CD8-positive, alpha-beta memory T cell (primary cell): ENCODE data around the gene ZNF677. TPM values are rescaled to one million over a fixed set of nuclear protein-coding genes. Genes with fewer than 3 reads are reported as not detected.
"Not testable (repeated sequence)": the region's sequence is repeated elsewhere in the genome, so short reads cannot be mapped to it uniquely, and the experiment has no call there.

Experiments
- CTCF ChIA-PET: fragments of 350-600 bp; sonication (Branson Sonifier 250); formaldehyde crosslinking; loops from one replicate; lab custom pipeline; 2021; ENCODE audit warnings: antibody characterized with exemption; lab: Charles Lee
- POLR2A ChIA-PET: fragments of 350-600 bp; sonication (Branson Sonifier 250); formaldehyde crosslinking; loops from one replicate; lab custom pipeline; 2021; ENCODE audit warnings: antibody characterized with exemption; lab: Charles Lee
- DNase-seq, 5 donors: peaks; one replicate each; pipeline versions ENCODE4 v3.0.0 to v3.0.0-alpha.2; 2020 to 2022; ENCODE audit warnings: mixed read lengths in 1 of 5
- H3K27ac ChIP-seq: one replicate; pipeline ENCODE4 v1.7.0; 2013; ENCODE audit warnings: low read depth, mild to moderate bottlenecking, low read length, moderate library complexity
- H3K27me3 ChIP-seq: 2 replicates; pipeline ENCODE4 v1.7.0; 2013; ENCODE audit warnings: low read length, mild to moderate bottlenecking; ENCODE audit not compliant: insufficient read depth, poor library complexity, severe bottlenecking
- H3K36me3 ChIP-seq: 2 replicates; pipeline ENCODE4 v1.7.0; 2013; ENCODE audit warnings: mild to moderate bottlenecking, low read length, moderate library complexity; ENCODE audit not compliant: insufficient read depth
- H3K4me1 ChIP-seq: 2 replicates; pipeline ENCODE4 v1.7.0; 2013; ENCODE audit warnings: mild to moderate bottlenecking, low read length, moderate library complexity; ENCODE audit not compliant: insufficient read depth
- H3K4me3 ChIP-seq: 2 replicates; pipeline ENCODE4 v1.7.0; 2013; ENCODE audit warnings: mild to moderate bottlenecking, low read length
- H3K9me3 ChIP-seq: 2 replicates; pipeline ENCODE4 v1.7.0; 2013; ENCODE audit warnings: mild to moderate bottlenecking, low read length
- H3K27ac Mint-ChIP-seq, 8 donors: one replicate each; pipeline ENCODE4 v1.8.0; 2020 to 2021; ENCODE audit warnings: mixed read lengths in 8 of 8, mild to moderate bottlenecking in 6 of 8, inconsistent platforms in 3 of 8, moderate library complexity in 3 of 8
- H3K27me3 Mint-ChIP-seq, 2 donors: one replicate each; pipeline ENCODE4 v1.8.0; 2020 to 2021; ENCODE audit warnings: mixed read lengths in 2 of 2, mild to moderate bottlenecking in 1 of 2, moderate library complexity in 1 of 2
- H3K36me3 Mint-ChIP-seq, 3 donors: one replicate each; pipeline ENCODE4 v1.8.0; 2020 to 2021; ENCODE audit warnings: mixed read lengths in 3 of 3, inconsistent platforms in 1 of 3, mild to moderate bottlenecking in 1 of 3
- H3K4me1 Mint-ChIP-seq, 3 donors: one replicate each; pipeline ENCODE4 v1.8.0; 2020 to 2021; ENCODE audit warnings: mixed read lengths in 3 of 3, inconsistent platforms in 1 of 3, mild to moderate bottlenecking in 1 of 3
- H3K4me3 Mint-ChIP-seq, 7 donors: one replicate each; pipeline ENCODE4 v1.8.0; 2020 to 2021; ENCODE audit warnings: mixed read lengths in 7 of 7, mild to moderate bottlenecking in 6 of 7, moderate library complexity in 4 of 7, inconsistent platforms in 2 of 7
- H3K9me3 Mint-ChIP-seq, 5 donors: one replicate each; pipeline ENCODE4 v1.8.0; 2020 to 2022; ENCODE audit warnings: mixed read lengths in 5 of 5, mild to moderate bottlenecking in 3 of 5, moderate library complexity in 2 of 5, inconsistent platforms in 1 of 5
- polyA plus RNA-seq: library from polyadenylated mRNA; unstranded; fragments of 300-500 nt; fragmentation: Illumina TruSeq; gene quantifications from one replicate; pipeline ENCODE4 v1.2.3, GENCODE V29; 2021
- total RNA-seq, 2 experiments: library from RNA; stranded (reverse); gene quantifications; one replicate each; pipeline ENCODE4 v1.2.3, GENCODE V29; 2021

The ZNF677 gene
- total and polyA plus RNA-seq, 3 experiments from 2014 or later = 7.1 to 21.2 (median 7.8) TPM

GRCh38 chr19:53212703-53213320 is 41.9 kb downstream of the ZNF677 start:
- H3K9me3 Mint-ChIP-seq = peaks cover 50 to 97% (median 93%) of the 10 kb centered on the region in 5 donors
- no peaks in the 10 kb centered on the region for H3K27me3 Mint-ChIP-seq
- no peaks in the 10 kb centered on the region for H3K4me1 ChIP-seq
- H3K27me3 ChIP-seq = no peaks in the 10 kb centered on the region
- no peak overlapping the region for H3K27ac ChIP-seq
- peaks cover 14 to 69% (median 64%) of the 10 kb centered on the region in 3 donors for H3K36me3 Mint-ChIP-seq
- DNase-seq = no peak
- ChIA-PET POLR2A (no interaction called here), CTCF (no interaction called here)
- H3K4me3 ChIP-seq = peak overlapping the region; percentile 20
- peaks cover 12% of the 10 kb centered on the region for H3K36me3 ChIP-seq
- no peaks in the 10 kb centered on the region for H3K4me1 Mint-ChIP-seq
- H3K4me3 Mint-ChIP-seq = no peak overlapping the region
- peaks cover 86% of the 10 kb centered on the region for H3K9me3 ChIP-seq
- H3K27ac Mint-ChIP-seq = no peak overlapping the region

GRCh38 chr19:53211554-53211953 is 43.1 kb downstream of the ZNF677 start:
- H3K4me3 Mint-ChIP-seq, H3K27ac ChIP-seq, H3K27me3 Mint-ChIP-seq, DNase-seq, CTCF ChIA-PET, H3K4me1 ChIP-seq, POLR2A ChIA-PET, H3K27ac Mint-ChIP-seq, H3K4me1 Mint-ChIP-seq, H3K27me3 ChIP-seq: not testable (repeated sequence)
- Histone ChIP-seq H3K36me3 (peaks cover 12% of the 10 kb centered on the region), H3K4me3 (peak overlapping the region; percentile 2), H3K9me3 (peaks cover 76% of the 10 kb centered on the region)
- H3K36me3 Mint-ChIP-seq = peaks cover 23 to 80% (median 74%) of the 10 kb centered on the region in 3 donors
- H3K9me3 Mint-ChIP-seq = peaks cover 59 to 98% (median 97%) of the 10 kb centered on the region in 5 donors

- peaks cover 10 to 53% (median 44%) of the 10 kb centered on the region in 5 donors for H3K9me3 Mint-ChIP-seq
- ChIA-PET CTCF (no interaction called here), POLR2A (interaction anchor here (1.0 to 1.4 kb wide), 2 partner anchors 235 to 324 kb away, joined by 3 to 5 read pairs; partner anchors contain the start of gene ZNF816)
- H3K36me3 Mint-ChIP-seq = peaks cover 17 to 50% (median 45%) of the 10 kb centered on the region in 3 donors
- Histone ChIP-seq H3K9me3 (peaks cover 13% of the 10 kb centered on the region), H3K27me3 (no peaks in the 10 kb centered on the region), H3K36me3 (peaks cover 4% of the 10 kb centered on the region), H3K27ac (peak overlapping the region; percentile 93), H3K4me1 (peaks cover 11% of the 10 kb centered on the region), H3K4me3 (peak overlapping the region; percentile 95)
- H3K27ac Mint-ChIP-seq = peak overlapping the region; percentile 82 to 100 (median 99)
- DNase-seq = peak; percentile 88 to 99 (median 92)
- peak overlapping the region; percentile 88 to 100 (median 99) for H3K4me3 Mint-ChIP-seq
- H3K27me3 Mint-ChIP-seq = peaks cover 0 to 6% of the 10 kb centered on the region in 2 donors
- H3K4me1 Mint-ChIP-seq = peaks cover 41 to 65% (median 42%) of the 10 kb centered on the region in 3 donors
Observed at GRCh38 chr19:53196777-53197396, 57.8 kb downstream of the ZNF677 start.

GRCh38 chr19:53195265-53195903 is 59.3 kb downstream of the ZNF677 start:
- Histone ChIP-seq H3K9me3 (peaks cover 13% of the 10 kb centered on the region), H3K27ac (no peak overlapping the region), H3K36me3 (no peaks in the 10 kb centered on the region), H3K27me3 (no peaks in the 10 kb centered on the region), H3K4me3 (no peak overlapping the region), H3K4me1 (peaks cover 11% of the 10 kb centered on the region)
- peak overlapping the region; percentile 35 to 79 (median 66) for H3K4me3 Mint-ChIP-seq
- peak; percentile 48 to 80 (median 75) for DNase-seq
- peaks cover 15 to 45% (median 39%) of the 10 kb centered on the region in 3 donors for H3K36me3 Mint-ChIP-seq
- H3K9me3 Mint-ChIP-seq = peaks cover 5 to 42% (median 36%) of the 10 kb centered on the region in 5 donors
- peak overlapping the region; percentile 2 to 84 (median 28) for H3K27ac Mint-ChIP-seq
- CTCF ChIA-PET = interaction anchor here (0.7 to 1.8 kb wide), 14 partner anchors 9 to 554 kb away, joined by 3 to 8 read pairs (median 4); no protein-coding TSS in a partner anchor
- H3K4me1 Mint-ChIP-seq = peaks cover 42 to 60% (median 43%) of the 10 kb centered on the region in 3 donors
- POLR2A ChIA-PET = no interaction called here
- peaks cover 0 to 6% of the 10 kb centered on the region in 2 donors for H3K27me3 Mint-ChIP-seq

- Mint-ChIP-seq H3K4me1 (peaks cover 40 to 53% (median 43%) of the 10 kb centered on the region in 3 donors), H3K27ac (peak overlapping the region in 5 of 8 donors; percentile 61 to 98 (median 91)), H3K36me3 (peaks cover 7 to 36% (median 26%) of the 10 kb centered on the region in 3 donors), H3K4me3 (peak overlapping the region; percentile 84 to 99 (median 95)), H3K9me3 (peaks cover 0 to 25% (median 24%) of the 10 kb centered on the region in 5 donors), H3K27me3 (peaks cover 0 to 3% of the 10 kb centered on the region in 2 donors)
- no peak for DNase-seq
- Histone ChIP-seq H3K27me3 (no peaks in the 10 kb centered on the region), H3K4me3 (peak overlapping the region; percentile 29), H3K36me3 (no peaks in the 10 kb centered on the region), H3K4me1 (peaks cover 11% of the 10 kb centered on the region), H3K9me3 (peaks cover 4% of the 10 kb centered on the region), H3K27ac (no peak overlapping the region)
- CTCF ChIA-PET = no interaction called here
- POLR2A ChIA-PET = interaction anchor here (0.6 kb wide), 1 partner anchor 1082 kb away, joined by 8 read pairs; no protein-coding TSS in a partner anchor
Observed at GRCh38 chr19:53193535-53194222, 61.0 kb downstream of the ZNF677 start.

GRCh38 chr19:53192771-53193534 is 61.7 kb downstream of the ZNF677 start, which contains the start of gene ZNF665:
ZNF665 (minus strand) TSS chr19:53193358; CDS start chr19:53182898, 10,460 bp downstream.
- peak within 1 kb of the TSS; percentile 93 for H3K4me3 ChIP-seq

GRCh38 chr19:53190253-53190652 is 64.4 kb downstream of the ZNF677 start:
- Histone ChIP-seq H3K36me3 (no peaks in the 10 kb centered on the region), H3K9me3 (no peaks in the 10 kb centered on the region), H3K4me1 (peaks cover 5% of the 10 kb centered on the region), H3K4me3 (no peak overlapping the region), H3K27me3 (no peaks in the 10 kb centered on the region), H3K27ac (no peak overlapping the region)
- peaks cover 22 to 28% (median 24%) of the 10 kb centered on the region in 3 donors for H3K4me1 Mint-ChIP-seq
- ChIA-PET CTCF (no interaction called here), POLR2A (no interaction called here)
- no peaks in the 10 kb centered on the region for H3K27me3 Mint-ChIP-seq
- H3K36me3 Mint-ChIP-seq = peaks cover 10 to 28% (median 25%) of the 10 kb centered on the region in 3 donors
- peak overlapping the region in 1 of 7 donors; percentile 32 for H3K4me3 Mint-ChIP-seq
- DNase-seq = no peak
- H3K9me3 Mint-ChIP-seq = peaks cover 0 to 15% (median 8%) of the 10 kb centered on the region in 5 donors
- H3K27ac Mint-ChIP-seq = no peak overlapping the region

More at GRCh38 chr19:53192771-53193534, 61.7 kb downstream of the ZNF677 start, which contains the start of gene ZNF665:
- ChIA-PET POLR2A (interaction anchor here (0.6 kb wide), 1 partner anchor 1081 kb away, joined by 8 read pairs; no protein-coding TSS in a partner anchor), CTCF (no interaction called here)
- Mint-ChIP-seq H3K9me3 (peaks cover 0 to 20% (median 18%) of the 10 kb centered on the region in 5 donors), H3K36me3 (peaks cover 7 to 29% (median 21%) of the 10 kb centered on the region in 3 donors), H3K27me3 (peaks cover 0 to 3% of the 10 kb centered on the region in 2 donors), H3K4me1 (peaks cover 38 to 51% (median 43%) of the 10 kb centered on the region in 3 donors), H3K27ac (peak within 1 kb of the TSS; percentile 78 to 98 (median 92)), H3K4me3 (peak within 1 kb of the TSS; percentile 84 to 99 (median 95))
- Histone ChIP-seq H3K4me1 (peaks cover 9% of the 10 kb centered on the region), H3K27me3 (no peaks in the 10 kb centered on the region), H3K9me3 (peaks cover 4% of the 10 kb centered on the region), H3K36me3 (no peaks in the 10 kb centered on the region), H3K27ac (peak within 1 kb of the TSS; percentile 68)
- peak; percentile 67 to 91 (median 79) for DNase-seq
